VCaP (cell line): Measurements from ENCODE around the gene SCUBE3.
A peak's percentile ranks its signal among the peaks of the same experiment; 100 is the strongest.

ENCODE experiments used
- H3K27ac ChIP-seq: fragments of 450-650 bp; 2 replicates; pipeline ENCODE4 v1.5.1; 2017
- TF ChIP-seq, protein P1 (sequence below): fragments of 450-650 bp; conservative IDR thresholded peaks from 2 replicates; pipeline ENCODE4 v1.5.1; 2017; ENCODE audit warnings: mild to moderate bottlenecking, moderate library complexity

The SCUBE3 gene

DNA sequence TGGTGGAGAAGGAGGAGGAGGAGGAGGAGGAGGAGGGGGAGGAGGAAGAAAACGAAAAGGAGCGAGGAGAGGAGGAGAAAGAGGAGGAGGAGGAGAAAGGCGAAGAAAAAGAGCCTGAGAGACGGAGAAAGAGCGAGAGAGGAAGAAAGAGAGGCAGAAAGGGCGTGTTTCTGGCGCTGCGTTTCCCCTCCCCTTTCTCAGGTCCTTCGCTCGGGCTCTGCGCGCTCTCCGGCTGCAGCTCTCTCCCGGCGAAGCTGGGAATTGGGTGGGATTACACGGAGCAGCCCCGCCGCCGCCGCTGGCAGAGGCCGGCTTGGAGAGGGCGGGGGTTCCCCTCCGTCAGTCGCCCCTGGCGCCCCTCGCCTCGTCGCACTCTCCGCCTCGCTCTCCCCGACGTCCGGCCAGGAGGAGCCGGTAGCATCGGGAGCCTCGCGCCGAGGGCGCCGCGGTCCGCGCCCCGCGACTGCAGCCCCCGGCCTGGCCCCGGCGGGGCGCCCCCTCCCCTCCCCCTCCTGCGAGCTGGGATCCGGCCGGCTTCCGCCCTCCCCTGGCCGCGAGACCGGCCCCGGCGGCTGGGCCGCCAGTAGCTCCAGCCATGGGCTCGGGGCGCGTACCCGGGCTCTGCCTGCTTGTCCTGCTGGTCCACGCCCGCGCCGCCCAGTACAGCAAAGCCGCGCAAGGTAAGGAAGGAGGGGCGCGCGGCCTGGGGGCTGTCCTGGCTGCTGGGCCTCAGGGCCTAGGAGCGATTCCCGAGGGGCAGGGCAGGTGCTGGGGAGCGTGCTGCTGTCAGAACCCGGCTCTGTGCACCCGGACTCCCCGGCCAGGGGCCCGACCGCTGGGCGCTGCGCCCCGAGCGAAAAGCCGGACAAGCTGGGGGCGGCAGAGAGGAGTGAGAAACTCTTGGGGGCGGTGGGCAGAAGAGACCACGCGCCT, at the start of gene SCUBE3:
Gene SCUBE3 (plus strand): TSS at position 133 of the 933 bp plus-strand sequence. CDS start 463 bp downstream, at position 596.
- TF ChIP-seq, protein P1, sequence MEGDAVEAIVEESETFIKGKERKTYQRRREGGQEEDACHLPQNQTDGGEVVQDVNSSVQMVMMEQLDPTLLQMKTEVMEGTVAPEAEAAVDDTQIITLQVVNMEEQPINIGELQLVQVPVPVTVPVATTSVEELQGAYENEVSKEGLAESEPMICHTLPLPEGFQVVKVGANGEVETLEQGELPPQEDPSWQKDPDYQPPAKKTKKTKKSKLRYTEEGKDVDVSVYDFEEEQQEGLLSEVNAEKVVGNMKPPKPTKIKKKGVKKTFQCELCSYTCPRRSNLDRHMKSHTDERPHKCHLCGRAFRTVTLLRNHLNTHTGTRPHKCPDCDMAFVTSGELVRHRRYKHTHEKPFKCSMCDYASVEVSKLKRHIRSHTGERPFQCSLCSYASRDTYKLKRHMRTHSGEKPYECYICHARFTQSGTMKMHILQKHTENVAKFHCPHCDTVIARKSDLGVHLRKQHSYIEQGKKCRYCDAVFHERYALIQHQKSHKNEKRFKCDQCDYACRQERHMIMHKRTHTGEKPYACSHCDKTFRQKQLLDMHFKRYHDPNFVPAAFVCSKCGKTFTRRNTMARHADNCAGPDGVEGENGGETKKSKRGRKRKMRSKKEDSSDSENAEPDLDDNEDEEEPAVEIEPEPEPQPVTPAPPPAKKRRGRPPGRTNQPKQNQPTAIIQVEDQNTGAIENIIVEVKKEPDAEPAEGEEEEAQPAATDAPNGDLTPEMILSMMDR, result no peak
- H3K27ac ChIP-seq, result peak within 1 kb of the TSS; percentile 26; the same call in 1 of the 2 replicates

DNA sequence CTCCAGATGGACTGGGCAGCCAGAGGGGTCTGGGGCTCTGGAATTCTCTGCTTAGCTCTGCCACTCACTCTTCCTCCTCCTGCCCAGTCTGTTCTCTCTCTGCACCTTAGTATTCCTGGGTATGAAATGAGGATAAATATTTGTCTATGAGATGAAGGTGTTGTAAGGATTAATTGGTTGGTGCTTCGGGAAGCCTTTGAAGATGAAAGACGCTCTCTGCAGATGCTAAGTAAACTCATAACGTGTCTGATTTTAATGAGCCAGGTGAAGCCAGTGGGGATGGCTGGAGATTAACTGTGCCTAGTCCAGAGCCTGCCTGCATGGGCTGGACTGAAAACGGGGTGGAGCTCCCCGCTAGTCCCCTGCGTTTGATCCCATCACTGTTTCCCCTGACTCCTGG, 49.5 kb upstream of the SCUBE3 start:
- H3K27ac ChIP-seq, result no peak overlapping the region
- TF ChIP-seq, protein P1, result no peak

DNA sequence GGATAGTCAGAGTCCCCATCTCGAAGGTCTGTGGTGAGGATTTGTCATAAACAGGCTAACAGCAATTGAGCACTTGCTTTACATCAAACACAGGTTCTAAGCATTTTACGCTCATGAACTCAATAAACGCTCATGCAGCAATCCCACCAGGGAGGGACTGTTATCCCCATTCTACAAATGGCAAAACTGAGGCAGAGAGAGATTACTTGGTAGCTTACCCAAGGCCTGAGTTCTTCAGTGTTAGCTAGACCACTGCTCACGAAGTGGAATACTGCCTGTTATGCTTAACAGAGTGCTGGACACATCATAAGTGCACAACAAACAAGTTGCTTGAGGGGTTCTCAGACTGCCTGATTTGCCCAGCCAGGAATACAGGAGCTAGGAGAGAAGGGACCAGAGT, 48.9 kb upstream of the SCUBE3 start:
- H3K27ac ChIP-seq, result peak overlapping the region; percentile 62
- TF ChIP-seq, protein P1, result no peak

DNA sequence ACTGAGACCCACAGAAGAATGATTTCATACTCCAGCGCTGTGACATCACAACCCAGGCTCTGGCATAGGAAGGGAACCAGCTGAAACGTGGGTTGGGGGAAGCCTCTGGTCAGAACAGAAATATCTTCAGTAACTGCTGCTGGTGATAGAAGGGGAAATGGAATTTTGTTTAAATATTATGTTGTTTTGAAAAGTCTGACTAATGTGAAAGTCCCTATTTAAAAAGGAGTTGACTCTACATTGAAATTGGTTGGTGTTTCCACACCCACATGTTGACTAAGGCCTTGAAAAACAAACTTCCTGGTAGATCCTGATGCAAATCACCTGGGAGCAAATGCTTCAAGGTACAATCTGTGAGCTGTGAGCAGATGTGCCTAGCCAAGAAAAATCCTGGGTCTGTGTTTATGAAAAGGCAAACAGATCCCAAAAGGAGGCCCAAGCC, 48.1 kb upstream of the SCUBE3 start:
- H3K27ac ChIP-seq, result peak overlapping the region; percentile 62

DNA sequence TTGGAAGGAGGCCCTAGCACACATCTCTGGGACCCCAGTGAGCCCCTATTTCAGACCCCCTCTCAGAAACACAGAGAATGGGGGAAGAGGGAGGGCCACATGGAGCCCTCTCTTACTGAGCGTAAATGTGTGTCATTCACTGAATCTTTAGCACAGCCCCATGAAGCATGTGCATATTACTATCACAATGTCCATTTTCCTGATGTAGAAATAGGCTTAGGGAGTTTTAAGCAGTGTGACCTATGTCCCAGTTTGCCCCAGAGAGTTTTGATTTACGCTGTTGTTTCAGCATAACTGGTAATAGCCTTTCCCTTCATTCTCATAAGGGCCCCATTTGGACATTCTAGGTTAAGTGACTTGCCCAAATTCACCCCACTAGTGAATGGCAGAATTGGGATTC, 47.6 kb upstream of the SCUBE3 start:
- TF ChIP-seq, protein P1, result no peak
- peak overlapping the region; percentile 62 for H3K27ac ChIP-seq

More for the DNA sequence above, 48.1 kb upstream of the SCUBE3 start:
- TF ChIP-seq, protein P1, result no peak

DNA sequence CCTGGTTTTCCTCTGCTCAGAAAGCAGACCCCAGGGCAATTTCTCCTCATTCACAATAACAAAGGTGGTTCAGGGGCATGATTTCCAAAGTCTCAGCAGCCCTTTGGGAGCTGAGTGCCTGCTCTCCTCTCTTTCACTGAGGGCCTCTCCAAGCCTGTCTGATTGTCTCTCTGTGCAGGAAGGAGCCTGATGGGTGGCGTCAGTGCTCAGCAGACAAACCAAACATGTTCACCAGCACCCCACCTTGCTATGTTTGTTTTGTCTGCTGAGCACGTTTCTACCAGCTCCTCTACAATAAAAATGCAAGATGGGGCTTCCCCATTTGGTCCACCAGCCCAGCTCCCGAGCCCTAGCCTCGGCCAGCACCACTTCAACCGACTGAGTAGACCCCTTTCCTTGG, 47.2 kb upstream of the SCUBE3 start:
- H3K27ac ChIP-seq, result peak overlapping the region; percentile 62
- TF ChIP-seq, protein P1, result no peak

DNA sequence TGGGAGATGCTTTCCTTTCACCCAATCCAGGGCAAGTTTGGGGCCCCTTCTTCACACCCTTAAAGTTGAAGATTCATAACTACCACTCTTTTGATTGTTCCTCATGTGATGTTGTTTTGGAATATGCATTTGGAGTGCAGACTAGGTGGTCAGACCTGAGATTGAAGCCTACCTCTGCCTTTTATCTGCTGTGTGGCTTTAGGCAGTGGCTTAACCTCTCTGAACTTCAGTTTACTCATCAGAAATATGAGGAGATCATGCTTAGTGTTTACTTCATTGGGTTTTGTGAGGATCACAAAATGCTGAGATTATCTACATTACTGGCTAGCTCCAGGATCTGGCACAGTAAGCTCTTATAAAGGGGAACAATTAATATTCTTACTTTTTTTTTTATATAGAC, 46.3 kb upstream of the SCUBE3 start:
- H3K27ac ChIP-seq, result no peak overlapping the region
- TF ChIP-seq, protein P1, result no peak
